Measurements from ENCODE around the gene FAU. TPM values are rescaled to one million over a fixed set of nuclear protein-coding genes. Genes with fewer than 3 reads are reported as not detected.
A peak's percentile ranks its signal among the peaks of the same experiment; 100 is the strongest.

Gene FAU
- total and polyA plus RNA-seq, 10 of the 15 experiments (the other 5 are each of a cell fraction or from before 2014, with no cell fraction given) = 332 to 1,347 (median 990) TPM

DNA sequence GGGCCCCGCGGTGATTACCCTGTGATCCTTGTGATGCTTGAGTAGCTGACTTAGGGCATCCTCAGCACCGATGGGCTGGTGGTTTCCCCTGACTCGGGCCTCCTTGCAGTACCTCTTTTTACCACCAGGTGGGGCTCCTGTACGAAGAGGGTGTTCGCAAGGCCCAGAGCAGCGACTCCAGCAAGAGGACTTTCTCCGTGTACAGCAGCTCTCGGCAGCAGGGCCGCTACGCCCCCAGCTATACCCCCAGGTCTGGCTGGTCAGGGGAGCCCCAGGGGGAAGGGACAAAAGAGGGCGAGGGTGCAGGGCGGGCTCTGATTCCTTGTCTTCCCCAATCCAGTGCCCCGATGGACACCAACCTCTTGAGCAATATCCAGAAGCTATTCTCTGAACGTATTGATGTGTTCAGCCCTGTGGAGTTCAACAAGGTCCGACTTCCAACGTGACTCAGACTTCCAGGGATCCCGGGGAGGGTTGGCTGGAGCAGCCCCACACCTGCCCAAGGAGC lies 11.5 kb downstream of the FAU start (continued):
- TF ChIP-seq, protein P1, sequence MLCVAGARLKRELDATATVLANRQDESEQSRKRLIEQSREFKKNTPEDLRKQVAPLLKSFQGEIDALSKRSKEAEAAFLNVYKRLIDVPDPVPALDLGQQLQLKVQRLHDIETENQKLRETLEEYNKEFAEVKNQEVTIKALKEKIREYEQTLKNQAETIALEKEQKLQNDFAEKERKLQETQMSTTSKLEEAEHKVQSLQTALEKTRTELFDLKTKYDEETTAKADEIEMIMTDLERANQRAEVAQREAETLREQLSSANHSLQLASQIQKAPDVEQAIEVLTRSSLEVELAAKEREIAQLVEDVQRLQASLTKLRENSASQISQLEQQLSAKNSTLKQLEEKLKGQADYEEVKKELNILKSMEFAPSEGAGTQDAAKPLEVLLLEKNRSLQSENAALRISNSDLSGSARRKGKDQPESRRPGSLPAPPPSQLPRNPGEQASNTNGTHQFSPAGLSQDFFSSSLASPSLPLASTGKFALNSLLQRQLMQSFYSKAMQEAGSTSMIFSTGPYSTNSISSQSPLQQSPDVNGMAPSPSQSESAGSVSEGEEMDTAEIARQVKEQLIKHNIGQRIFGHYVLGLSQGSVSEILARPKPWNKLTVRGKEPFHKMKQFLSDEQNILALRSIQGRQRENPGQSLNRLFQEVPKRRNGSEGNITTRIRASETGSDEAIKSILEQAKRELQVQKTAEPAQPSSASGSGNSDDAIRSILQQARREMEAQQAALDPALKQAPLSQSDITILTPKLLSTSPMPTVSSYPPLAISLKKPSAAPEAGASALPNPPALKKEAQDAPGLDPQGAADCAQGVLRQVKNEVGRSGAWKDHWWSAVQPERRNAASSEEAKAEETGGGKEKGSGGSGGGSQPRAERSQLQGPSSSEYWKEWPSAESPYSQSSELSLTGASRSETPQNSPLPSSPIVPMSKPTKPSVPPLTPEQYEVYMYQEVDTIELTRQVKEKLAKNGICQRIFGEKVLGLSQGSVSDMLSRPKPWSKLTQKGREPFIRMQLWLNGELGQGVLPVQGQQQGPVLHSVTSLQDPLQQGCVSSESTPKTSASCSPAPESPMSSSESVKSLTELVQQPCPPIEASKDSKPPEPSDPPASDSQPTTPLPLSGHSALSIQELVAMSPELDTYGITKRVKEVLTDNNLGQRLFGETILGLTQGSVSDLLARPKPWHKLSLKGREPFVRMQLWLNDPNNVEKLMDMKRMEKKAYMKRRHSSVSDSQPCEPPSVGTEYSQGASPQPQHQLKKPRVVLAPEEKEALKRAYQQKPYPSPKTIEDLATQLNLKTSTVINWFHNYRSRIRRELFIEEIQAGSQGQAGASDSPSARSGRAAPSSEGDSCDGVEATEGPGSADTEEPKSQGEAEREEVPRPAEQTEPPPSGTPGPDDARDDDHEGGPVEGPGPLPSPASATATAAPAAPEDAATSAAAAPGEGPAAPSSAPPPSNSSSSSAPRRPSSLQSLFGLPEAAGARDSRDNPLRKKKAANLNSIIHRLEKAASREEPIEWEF (IDR thresholded peaks at IDR 0.05; ENCODE audit: insufficient replicate concordance, low read depth, low read length) = no peak
- TF ChIP-seq RFX5 (IDR thresholded peaks at IDR 0.05; ENCODE audit: low read depth, low read length) (no peak), ZBED1 (IDR thresholded peaks at IDR 0.05; ENCODE audit: borderline replicate concordance) (no peak), ZNF217 (IDR thresholded peaks at IDR 0.05) (no peak), CREM (IDR thresholded peaks at IDR 0.05; ENCODE audit: low read depth) (0 out of 2 replicates have a peak, but pooled peaks have one; percentile 8), RBBP5 (conservative IDR thresholded peaks at IDR 0.05) (no peak), TCF3 (IDR thresholded peaks at IDR 0.05; ENCODE audit: borderline replicate concordance, insufficient read depth, low read depth, low read length) (no peak), NFXL1 (IDR thresholded peaks at IDR 0.05; ENCODE audit: borderline replicate concordance) (no peak), CREB1 (IDR thresholded peaks at IDR 0.05; ENCODE audit: low read depth) (no peak), EP300 (IDR thresholded peaks at IDR 0.05; ENCODE audit: borderline replicate concordance in 1 of 2, control insufficient read depth in 1 of 2, low read depth in 2 of 2, low read length in 2 of 2) (no peak), STAT3 (IDR thresholded peaks at IDR 0.05; ENCODE audit: low read depth, low read length) (no peak), TARDBP (IDR thresholded peaks at IDR 0.05; ENCODE audit: borderline replicate concordance) (peak; percentile 52; the same call in 1 of the 2 replicates), IRF4 (IDR thresholded peaks at IDR 0.05; ENCODE audit: low read depth, low read length) (no peak)
- TF ChIP-seq, protein P2, sequence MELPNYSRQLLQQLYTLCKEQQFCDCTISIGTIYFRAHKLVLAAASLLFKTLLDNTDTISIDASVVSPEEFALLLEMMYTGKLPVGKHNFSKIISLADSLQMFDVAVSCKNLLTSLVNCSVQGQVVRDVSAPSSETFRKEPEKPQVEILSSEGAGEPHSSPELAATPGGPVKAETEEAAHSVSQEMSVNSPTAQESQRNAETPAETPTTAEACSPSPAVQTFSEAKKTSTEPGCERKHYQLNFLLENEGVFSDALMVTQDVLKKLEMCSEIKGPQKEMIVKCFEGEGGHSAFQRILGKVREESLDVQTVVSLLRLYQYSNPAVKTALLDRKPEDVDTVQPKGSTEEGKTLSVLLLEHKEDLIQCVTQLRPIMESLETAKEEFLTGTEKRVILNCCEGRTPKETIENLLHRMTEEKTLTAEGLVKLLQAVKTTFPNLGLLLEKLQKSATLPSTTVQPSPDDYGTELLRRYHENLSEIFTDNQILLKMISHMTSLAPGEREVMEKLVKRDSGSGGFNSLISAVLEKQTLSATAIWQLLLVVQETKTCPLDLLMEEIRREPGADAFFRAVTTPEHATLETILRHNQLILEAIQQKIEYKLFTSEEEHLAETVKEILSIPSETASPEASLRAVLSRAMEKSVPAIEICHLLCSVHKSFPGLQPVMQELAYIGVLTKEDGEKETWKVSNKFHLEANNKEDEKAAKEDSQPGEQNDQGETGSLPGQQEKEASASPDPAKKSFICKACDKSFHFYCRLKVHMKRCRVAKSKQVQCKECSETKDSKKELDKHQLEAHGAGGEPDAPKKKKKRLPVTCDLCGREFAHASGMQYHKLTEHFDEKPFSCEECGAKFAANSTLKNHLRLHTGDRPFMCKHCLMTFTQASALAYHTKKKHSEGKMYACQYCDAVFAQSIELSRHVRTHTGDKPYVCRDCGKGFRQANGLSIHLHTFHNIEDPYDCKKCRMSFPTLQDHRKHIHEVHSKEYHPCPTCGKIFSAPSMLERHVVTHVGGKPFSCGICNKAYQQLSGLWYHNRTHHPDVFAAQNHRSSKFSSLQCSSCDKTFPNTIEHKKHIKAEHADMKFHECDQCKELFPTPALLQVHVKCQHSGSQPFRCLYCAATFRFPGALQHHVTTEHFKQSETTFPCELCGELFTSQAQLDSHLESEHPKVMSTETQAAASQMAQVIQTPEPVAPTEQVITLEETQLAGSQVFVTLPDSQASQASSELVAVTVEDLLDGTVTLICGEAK (IDR thresholded peaks at IDR 0.05; ENCODE audit: borderline replicate concordance) = no peak
- TF ChIP-seq, protein P3, sequence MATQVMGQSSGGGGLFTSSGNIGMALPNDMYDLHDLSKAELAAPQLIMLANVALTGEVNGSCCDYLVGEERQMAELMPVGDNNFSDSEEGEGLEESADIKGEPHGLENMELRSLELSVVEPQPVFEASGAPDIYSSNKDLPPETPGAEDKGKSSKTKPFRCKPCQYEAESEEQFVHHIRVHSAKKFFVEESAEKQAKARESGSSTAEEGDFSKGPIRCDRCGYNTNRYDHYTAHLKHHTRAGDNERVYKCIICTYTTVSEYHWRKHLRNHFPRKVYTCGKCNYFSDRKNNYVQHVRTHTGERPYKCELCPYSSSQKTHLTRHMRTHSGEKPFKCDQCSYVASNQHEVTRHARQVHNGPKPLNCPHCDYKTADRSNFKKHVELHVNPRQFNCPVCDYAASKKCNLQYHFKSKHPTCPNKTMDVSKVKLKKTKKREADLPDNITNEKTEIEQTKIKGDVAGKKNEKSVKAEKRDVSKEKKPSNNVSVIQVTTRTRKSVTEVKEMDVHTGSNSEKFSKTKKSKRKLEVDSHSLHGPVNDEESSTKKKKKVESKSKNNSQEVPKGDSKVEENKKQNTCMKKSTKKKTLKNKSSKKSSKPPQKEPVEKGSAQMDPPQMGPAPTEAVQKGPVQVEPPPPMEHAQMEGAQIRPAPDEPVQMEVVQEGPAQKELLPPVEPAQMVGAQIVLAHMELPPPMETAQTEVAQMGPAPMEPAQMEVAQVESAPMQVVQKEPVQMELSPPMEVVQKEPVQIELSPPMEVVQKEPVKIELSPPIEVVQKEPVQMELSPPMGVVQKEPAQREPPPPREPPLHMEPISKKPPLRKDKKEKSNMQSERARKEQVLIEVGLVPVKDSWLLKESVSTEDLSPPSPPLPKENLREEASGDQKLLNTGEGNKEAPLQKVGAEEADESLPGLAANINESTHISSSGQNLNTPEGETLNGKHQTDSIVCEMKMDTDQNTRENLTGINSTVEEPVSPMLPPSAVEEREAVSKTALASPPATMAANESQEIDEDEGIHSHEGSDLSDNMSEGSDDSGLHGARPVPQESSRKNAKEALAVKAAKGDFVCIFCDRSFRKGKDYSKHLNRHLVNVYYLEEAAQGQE (IDR thresholded peaks at IDR 0.05; ENCODE audit: low read depth, low read length) = no peak
- TF ChIP-seq, protein P4, sequence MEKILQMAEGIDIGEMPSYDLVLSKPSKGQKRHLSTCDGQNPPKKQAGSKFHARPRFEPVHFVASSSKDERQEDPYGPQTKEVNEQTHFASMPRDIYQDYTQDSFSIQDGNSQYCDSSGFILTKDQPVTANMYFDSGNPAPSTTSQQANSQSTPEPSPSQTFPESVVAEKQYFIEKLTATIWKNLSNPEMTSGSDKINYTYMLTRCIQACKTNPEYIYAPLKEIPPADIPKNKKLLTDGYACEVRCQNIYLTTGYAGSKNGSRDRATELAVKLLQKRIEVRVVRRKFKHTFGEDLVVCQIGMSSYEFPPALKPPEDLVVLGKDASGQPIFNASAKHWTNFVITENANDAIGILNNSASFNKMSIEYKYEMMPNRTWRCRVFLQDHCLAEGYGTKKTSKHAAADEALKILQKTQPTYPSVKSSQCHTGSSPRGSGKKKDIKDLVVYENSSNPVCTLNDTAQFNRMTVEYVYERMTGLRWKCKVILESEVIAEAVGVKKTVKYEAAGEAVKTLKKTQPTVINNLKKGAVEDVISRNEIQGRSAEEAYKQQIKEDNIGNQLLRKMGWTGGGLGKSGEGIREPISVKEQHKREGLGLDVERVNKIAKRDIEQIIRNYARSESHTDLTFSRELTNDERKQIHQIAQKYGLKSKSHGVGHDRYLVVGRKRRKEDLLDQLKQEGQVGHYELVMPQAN (conservative IDR thresholded peaks at IDR 0.05) = no peak

Data from GM12878 (cell line).